IPS-20b (cell line): ENCODE results near the gene B3GNT3.
A peak's percentile ranks its signal among the peaks of the same experiment; 100 is the strongest.

Experiments used
- H3K27ac ChIP-seq: one replicate; pipeline ENCODE4 v1.5.1; 2013; ENCODE audit warnings: low read length
- H3K27me3 ChIP-seq: 2 replicates; pipeline ENCODE4 v1.6.1; 2013; ENCODE audit warnings: mild to moderate bottlenecking, low read length, inconsistent platforms; ENCODE audit not compliant: insufficient read depth
- H3K36me3 ChIP-seq: 2 replicates; pipeline ENCODE4 v1.6.1; 2013; ENCODE audit warnings: low read depth, mild to moderate bottlenecking, inconsistent platforms, low read length, moderate library complexity; ENCODE audit not compliant: insufficient read depth
- H3K4me1 ChIP-seq: 2 replicates; pipeline ENCODE4 v1.6.1; 2013; ENCODE audit warnings: mild to moderate bottlenecking, control low read depth, inconsistent platforms, low read length, moderate library complexity; ENCODE audit not compliant: insufficient read depth
- H3K4me3 ChIP-seq: 2 replicates; pipeline ENCODE4 v1.5.1; 2013; ENCODE audit warnings: mild to moderate bottlenecking, low read length, inconsistent platforms
- H3K9ac ChIP-seq: 2 replicates; pipeline ENCODE4 v1.6.1; 2013; ENCODE audit warnings: low read depth, mild to moderate bottlenecking, inconsistent platforms, low read length, moderate library complexity
- H3K9me3 ChIP-seq: 2 replicates; pipeline ENCODE4 v1.6.1; 2013; ENCODE audit warnings: mild to moderate bottlenecking, low read depth, low read length, inconsistent platforms; ENCODE audit not compliant: insufficient read depth

B3GNT3 gene

GRCh38 chr19:17861542-17862402 is 66.8 kb downstream of the B3GNT3 start:
- H3K4me1 ChIP-seq: no peaks in the 10 kb centered on the region
- H3K27me3 ChIP-seq: no peaks in the 10 kb centered on the region
- H3K4me3 ChIP-seq: peak overlapping the region; percentile 93
- H3K9me3 ChIP-seq: no peaks in the 10 kb centered on the region
- peak overlapping the region; percentile 99 for H3K9ac ChIP-seq
- H3K36me3 ChIP-seq: peaks cover 55% of the 10 kb centered on the region
- no peak overlapping the region for H3K27ac ChIP-seq

GRCh38 chr19:17862711-17863519 is 68.0 kb downstream of the B3GNT3 start:
- Histone ChIP-seq H3K36me3 (peaks cover 55% of the 10 kb centered on the region), H3K27me3 (no peaks in the 10 kb centered on the region), H3K9ac (peak overlapping the region; percentile 99; the same call in 1 of the 2 replicates), H3K27ac (no peak overlapping the region), H3K4me1 (no peaks in the 10 kb centered on the region), H3K9me3 (no peaks in the 10 kb centered on the region), H3K4me3 (no peak overlapping the region)
